HG02885 (cell line): ENCODE results near the gene ZNF627.
"Not testable (repeated sequence)": the region's sequence is repeated elsewhere in the genome, so short reads cannot be mapped to it uniquely, and the experiment has no call there.

Experiments used
- ATAC-seq: cut with Tn5 transposase; IDR thresholded peaks from one replicate; pipeline ENCODE4 v1.9.1; 2021; ENCODE audit warnings: mild to moderate bottlenecking; ENCODE audit not compliant: unreplicated experiment, poor library complexity

ZNF627 gene

GRCh38 chr19:11597202-11598102, at the start of gene ZNF627:
ZNF627 (plus strand) TSS chr19:11597483; CDS start chr19:11597628, 145 bp downstream.
- ATAC-seq: peak; percentile 99

DNA sequence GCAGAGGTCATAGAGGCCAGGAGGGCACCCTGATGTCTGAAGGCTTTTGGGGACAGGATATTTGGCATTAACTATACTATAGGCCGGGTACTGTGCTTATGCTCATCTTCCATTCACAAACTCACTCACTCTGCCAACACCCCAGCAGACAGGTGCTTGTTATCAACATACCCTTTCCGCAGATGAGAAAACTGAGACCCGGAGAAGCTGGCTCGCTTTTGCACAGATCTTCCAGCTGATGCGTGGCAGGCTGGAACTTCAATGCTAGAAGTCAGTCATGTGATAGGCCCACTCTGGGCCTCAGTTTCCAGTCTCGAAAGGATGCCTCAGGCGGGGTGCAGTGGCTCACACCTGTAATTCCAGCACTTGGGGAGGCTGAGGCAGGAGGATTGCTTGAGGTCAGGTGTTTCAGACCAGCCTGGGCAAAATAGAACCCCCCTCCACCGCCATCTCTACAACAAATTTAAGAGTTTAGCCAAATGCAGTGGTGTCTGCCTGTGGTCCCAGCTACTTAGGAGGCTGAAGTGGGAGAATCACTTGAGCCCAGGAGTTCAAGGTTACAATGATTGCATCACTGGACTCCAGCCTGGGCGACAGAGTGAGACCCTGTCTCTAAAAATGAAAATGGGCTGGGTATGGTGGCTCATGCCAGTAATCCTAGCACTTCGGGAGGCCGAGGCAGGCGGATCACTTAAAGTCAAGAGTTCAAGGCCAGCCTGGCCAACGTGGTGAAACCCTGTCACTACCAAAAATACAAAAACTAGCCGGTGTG, 49.2 kb upstream of the ZNF627 start:
- ATAC-seq: no peak

- no peak for ATAC-seq
Observed at GRCh38 chr19:11549386-11549953, 47.8 kb upstream of the ZNF627 start.

GRCh38 chr19:11550265-11550664, 47.0 kb upstream of the ZNF627 start:
- no peak for ATAC-seq

DNA sequence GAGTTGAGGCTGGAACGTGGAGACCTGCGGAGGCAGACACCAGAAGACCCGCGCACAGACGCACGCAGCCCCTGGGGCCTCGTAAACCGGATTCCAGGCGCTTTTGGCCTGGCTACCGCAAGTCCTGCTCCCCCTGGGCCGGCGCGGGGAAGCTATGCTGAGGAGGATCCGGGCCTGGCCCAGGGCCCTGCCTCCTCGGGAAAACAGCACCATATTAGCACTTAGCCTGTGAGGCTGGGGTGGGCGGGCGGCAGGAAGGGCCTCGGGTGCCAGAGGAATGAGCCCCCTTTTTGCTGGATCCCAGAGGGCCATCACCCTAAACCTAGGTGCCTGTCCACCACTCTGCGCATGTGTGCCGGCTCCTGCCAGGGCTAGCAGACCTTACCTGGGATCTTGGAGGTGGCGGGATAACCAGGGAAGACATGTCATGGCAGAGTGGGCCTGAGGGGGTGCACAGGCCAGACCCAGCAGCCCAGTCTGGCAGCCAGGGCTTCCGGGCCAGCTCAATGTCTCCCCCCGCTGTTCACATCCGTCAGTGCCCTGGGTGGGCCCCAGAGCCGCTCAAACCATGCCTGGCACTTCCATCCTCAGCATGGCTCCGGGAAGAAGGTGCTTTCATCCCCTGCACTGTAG, 45.6 kb upstream of the ZNF627 start:
- no peak for ATAC-seq

DNA sequence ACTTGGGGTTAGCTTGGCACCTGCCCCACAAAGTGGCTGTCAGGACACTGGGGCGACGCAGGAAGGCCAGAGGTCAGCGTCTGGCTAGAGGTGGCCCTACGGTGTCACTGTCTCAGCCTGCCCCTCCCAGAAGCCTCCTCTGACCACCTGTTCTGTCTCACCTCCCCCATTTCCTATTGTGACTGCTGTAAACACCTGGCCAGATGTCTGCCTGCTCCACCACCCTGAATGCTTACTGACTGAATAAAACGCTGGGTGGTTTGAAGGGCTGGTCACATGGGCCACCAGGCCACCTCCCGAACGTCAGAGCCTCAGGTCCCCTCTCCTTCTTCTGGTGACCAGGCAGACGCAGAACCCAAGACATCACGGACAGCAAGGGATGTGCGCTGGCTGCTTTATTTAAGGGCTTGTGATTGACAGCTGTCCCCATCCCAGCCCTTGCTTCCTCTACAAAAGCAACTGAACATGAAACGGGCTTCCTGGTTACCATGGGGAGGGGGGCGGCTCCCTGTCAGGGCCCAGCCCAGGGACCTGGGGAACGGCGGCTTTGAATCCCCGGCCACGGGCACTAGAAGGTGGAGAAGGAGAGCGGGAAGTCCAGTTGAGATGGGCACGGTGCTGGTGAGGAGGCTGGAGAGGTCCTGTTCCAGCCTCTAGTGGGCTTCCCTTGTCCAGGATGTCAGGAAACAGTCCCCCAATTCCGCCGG, 44.5 kb upstream of the ZNF627 start:
- no peak for ATAC-seq

DNA sequence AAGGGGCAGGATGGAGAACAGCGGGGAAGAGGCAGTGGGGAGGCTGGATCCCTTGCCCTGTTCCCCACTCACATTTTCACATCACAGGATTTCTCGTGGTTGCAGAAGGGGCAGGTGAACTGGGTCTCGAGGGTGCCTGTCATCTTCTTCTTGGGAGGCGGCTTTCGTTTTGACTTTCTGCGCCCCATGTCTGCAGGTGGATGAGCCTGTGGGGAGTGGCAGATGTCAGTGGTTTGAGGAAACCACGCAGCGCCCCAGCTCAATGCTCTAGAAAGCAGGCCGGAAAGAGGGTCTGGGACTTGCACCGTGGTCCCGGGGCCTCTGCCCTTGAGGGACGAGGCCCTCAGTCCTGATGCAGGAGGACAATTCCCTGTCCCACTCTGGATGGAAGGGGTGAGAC, 43.1 kb upstream of the ZNF627 start:
- no peak for ATAC-seq

GRCh38 chr19:11555246-11555645, 42.0 kb upstream of the ZNF627 start:
- ATAC-seq: no peak

GRCh38 chr19:11556634-11557420, 40.5 kb upstream of the ZNF627 start:
- no peak for ATAC-seq

DNA sequence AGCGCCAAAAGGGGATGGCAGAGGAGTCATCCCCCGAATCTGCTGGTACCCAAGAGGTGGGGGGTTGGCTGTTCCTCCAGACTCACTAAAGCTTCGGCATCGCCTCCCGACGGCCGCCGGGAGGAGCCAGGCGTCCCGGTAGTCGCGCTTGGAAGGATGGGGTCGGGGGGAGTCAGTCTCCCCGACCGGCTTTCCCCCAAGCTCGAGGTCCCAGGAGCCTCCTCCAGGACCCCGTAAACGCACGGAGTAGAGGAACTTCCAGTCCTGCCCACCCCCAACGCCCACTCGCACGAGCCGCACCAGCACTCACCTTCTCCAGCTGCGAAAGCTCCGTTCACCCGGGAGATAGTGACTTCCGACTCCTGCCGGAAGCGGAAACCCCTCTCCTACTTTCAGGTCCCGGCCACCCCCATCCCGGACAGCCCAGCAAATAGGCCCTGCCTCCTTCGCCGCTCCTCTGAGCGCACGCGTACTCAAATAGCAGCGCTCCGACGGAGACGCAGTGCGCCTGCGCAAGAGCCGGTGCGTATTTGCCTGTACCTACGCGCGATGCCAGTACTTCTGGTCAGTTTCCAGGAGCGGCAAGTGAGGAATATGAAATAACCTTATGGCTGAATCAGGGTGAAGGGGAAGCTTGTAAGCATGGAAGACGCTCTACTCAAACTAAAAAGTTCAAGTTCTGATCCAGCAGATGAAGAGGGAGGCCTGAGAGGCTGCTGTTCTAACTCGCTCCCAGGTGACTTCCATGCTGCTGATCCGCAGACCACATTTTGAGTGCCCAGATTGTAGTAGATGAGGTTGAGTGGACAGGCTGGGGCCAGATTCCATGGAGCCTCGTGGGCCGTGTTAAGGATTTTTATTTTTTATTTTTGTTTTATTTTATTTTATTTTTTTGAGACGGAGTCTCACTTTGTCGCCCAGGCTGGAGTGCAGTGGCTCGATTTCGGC, 38.1 kb upstream of the ZNF627 start, which contains the start of gene ELOF1:
TSS of gene ELOF1 (minus strand) at position 350 of the 948 bp plus-strand sequence. CDS start 4,883 bp downstream, outside the sequence.
- peak; percentile 88 for ATAC-seq

- ATAC-seq: peak; percentile 42
Observed at GRCh38 chr19:11560404-11561051, 36.8 kb upstream of the ZNF627 start.

- ATAC-seq: no peak
Observed at GRCh38 chr19:11563532-11563931, 33.8 kb upstream of the ZNF627 start.

DNA sequence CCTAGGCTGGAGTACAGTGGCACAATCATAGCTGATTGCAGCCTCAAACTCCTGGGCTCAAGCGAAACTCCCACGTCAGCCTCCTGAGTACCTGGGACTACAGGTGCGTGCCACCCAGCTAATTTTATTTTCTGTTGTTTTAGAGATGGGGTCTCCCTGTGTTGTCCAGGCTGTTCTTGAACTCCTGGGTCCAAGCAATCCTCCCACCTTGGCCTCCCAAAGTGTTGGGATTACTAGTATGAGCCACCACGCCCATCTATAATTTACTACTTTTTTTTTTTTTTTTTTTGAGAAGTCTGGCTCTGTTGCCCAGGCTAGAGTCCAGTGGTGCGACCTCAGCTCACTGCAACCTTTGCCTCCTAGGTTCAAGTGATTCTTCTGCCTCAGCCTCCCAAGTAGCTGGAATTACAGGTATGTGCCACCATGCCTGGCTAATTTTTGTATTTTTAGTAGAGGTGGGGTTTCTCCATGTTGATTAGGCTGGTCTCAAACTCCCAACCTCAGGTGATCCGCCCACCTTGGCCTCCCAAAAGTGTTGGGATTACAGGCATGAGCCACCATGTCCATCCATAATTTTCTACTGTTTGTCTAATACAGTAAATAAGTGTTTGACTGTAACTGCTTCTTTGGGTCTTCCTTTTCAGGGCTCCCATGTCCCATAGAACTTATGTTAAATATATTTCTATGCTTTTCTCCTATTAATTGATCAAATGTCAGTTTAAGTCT, 33.0 kb upstream of the ZNF627 start:
- not testable (repeated sequence) for ATAC-seq

DNA sequence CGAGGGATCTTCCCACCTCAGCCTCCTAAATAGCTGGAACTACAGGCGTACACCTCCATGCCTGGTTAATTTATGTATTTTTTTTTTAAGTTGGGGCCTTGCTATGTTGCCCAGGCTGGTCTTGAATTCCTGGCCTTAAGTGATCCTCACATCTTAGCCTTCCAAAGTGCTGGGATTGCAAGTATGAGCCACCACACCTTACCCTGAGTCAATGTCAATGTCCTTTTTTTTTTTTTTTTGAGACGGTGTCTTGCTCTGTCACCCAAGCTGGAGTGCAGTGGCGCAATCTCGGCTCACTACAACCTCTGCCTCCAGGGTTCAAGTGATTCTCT, 31.7 kb upstream of the ZNF627 start:
- ATAC-seq: not testable (repeated sequence)

DNA sequence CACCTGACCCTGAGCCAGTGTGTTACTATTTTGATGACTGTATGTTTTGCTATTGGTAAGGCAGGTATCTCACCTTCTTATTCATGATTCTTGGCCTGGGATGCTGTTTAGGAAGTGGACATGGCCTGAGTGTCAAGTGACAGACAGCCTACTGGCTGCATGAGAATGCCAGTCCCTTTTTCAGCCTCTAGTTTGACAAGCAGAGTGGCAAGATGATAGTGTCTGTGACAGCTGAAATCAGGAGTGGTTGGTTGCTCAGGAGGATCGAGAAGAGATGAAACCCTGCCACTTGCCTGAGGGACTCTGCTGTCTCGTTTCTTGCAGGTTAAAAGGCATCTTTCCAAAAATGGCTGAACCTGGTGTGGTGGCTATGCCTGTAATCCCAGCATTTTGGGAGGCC, 31.1 kb upstream of the ZNF627 start:
- no peak for ATAC-seq

- ATAC-seq: no peak
Observed at GRCh38 chr19:11570039-11570462, 27.2 kb upstream of the ZNF627 start.

GRCh38 chr19:11573354-11573753, 23.9 kb upstream of the ZNF627 start:
- not testable (repeated sequence) for ATAC-seq
